ENCODE data around the gene PAGE4. TPM values are rescaled to one million over a fixed set of nuclear protein-coding genes. Genes with fewer than 3 reads are reported as not detected.

PAGE4 gene, protein sequence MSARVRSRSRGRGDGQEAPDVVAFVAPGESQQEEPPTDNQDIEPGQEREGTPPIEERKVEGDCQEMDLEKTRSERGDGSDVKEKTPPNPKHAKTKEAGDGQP
- not detected for total RNA-seq

- no peaks in the 10 kb centered on the region for H3K9me3 Mint-ChIP-seq
- H3K27ac Mint-ChIP-seq = no peak within 1 kb of the TSS
- H3K27me3 Mint-ChIP-seq = peaks cover 15% of the 10 kb centered on the region
- H3K36me3 Mint-ChIP-seq = no peaks in the 10 kb centered on the region
- no peak within 1 kb of the TSS for H3K4me3 Mint-ChIP-seq
- DNase-seq = no peak
- H3K4me1 Mint-ChIP-seq = no peaks in the 10 kb centered on the region
These were observed at the start of gene PAGE4 for GRCh38 chrX:49829016-49829415. TSS of gene PAGE4 (plus strand) at chrX:49829303. CDS start at chrX:49830429, 1,126 bp downstream.

DNA sequence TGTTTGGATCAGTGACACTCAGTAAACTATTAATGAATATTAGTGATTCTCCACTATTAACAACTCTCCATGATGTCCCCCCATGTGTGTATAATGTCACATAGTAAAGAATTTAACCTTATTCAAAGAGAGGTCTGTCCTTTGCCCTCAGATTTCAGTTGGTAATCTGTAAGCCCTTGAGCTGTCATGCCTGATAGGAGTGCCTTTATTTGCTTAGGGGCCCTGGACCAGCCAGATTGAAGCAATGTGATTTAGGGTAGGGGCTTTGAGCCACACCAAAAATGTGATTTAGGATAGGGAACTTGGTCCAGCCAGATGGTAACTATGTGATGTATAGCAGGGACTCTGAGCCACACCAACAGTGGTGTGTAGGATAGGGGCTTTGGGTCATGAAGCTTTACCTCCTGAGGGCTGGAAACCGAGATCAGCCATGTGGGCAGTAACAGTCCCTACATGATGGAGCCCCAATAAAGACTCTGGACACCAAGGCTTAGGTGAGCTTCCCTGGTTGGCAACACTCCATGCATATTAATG lies 44.3 kb upstream of the PAGE4 start:
- Mint-ChIP-seq H3K4me1 (no peaks in the 10 kb centered on the region), H3K9me3 (no peaks in the 10 kb centered on the region), H3K27ac (no peak overlapping the region), H3K36me3 (no peaks in the 10 kb centered on the region), H3K27me3 (no peaks in the 10 kb centered on the region), H3K4me3 (no peak overlapping the region)
- DNase-seq = no peak

DNA sequence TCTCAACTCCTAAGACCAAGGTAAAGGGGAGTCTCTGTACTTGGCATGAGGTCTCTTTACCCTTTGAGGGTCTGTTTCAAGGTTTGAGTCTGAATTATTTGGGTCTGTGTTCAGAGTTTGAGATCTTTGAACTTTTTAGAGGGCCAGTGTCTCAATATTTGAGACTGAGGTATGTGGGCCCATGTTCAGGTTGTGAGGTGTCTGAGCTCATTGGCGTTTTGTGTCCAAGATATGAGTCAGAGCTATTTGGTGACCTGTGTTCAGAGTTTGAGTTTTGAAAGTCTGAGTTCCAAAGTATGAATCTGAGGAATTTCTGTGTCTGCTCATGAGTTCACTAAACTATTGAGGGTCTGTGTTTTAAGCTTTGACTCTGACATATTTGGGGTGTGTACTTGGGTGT lies 36.7 kb upstream of the PAGE4 start:
- no peaks in the 10 kb centered on the region for H3K4me1 Mint-ChIP-seq
- no peak overlapping the region for H3K27ac Mint-ChIP-seq
- H3K4me3 Mint-ChIP-seq = no peak overlapping the region
- no peaks in the 10 kb centered on the region for H3K9me3 Mint-ChIP-seq
- DNase-seq = no peak
- H3K36me3 Mint-ChIP-seq = no peaks in the 10 kb centered on the region
- no peaks in the 10 kb centered on the region for H3K27me3 Mint-ChIP-seq

DNA sequence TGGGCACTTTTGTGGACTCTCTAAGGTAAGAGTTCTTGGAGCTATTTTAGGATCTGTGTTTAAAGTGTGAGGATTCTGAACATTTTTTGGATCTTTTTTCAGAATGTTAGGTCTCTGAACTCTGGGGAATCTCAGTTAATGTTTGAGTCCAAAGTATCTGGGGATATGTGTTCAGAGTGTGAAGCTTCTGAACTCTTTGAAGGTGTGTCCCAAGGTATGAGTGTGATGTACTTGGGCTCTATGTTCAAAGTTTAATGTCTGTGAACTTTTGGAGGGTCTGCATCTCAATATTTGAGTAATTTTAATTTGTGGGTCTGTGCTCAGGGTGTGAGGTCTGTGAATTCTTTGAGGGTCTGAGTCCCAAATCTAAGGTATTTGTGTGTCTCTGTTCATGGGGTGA lies 35.4 kb upstream of the PAGE4 start:
- Mint-ChIP-seq H3K27ac (no peak overlapping the region), H3K9me3 (peaks cover 2% of the 10 kb centered on the region), H3K4me1 (no peaks in the 10 kb centered on the region), H3K4me3 (no peak overlapping the region), H3K36me3 (no peaks in the 10 kb centered on the region), H3K27me3 (no peaks in the 10 kb centered on the region)
- no peak for DNase-seq

DNA sequence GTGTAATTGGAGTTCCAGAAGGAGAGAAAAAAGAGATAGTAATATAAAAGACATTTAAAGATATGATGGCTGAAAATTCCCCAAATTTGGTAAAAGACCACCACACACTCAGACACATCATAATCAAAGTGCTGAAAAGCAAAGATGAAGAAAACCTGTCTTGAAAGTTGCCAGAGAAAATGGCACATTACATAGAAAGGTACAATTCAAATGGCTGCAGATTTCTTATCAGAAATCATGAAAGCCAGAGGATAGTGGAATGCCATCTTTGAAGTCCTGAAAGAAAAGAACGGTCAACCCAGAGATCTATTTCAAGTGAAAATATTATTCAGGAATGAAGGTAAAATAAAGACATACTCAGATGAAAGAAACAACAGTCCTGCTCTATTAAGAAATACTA lies 29.3 kb upstream of the PAGE4 start:
- Mint-ChIP-seq H3K27ac (no peak overlapping the region), H3K36me3 (no peaks in the 10 kb centered on the region), H3K4me1 (no peaks in the 10 kb centered on the region), H3K9me3 (peaks cover 2% of the 10 kb centered on the region), H3K4me3 (no peak overlapping the region), H3K27me3 (no peaks in the 10 kb centered on the region)
- DNase-seq = no peak

- H3K36me3 Mint-ChIP-seq = no peaks in the 10 kb centered on the region
These were observed 19.0 kb upstream of the PAGE4 start for GRCh38 chrX:49809891-49810632.

GRCh38 chrX:49812177-49812576 lies 16.9 kb upstream of the PAGE4 start:
- no peaks in the 10 kb centered on the region for H3K36me3 Mint-ChIP-seq
- peaks cover 3% of the 10 kb centered on the region for H3K27me3 Mint-ChIP-seq
- peaks cover 6% of the 10 kb centered on the region for H3K9me3 Mint-ChIP-seq
- H3K4me1 Mint-ChIP-seq = no peaks in the 10 kb centered on the region
- no peak overlapping the region for H3K27ac Mint-ChIP-seq
- no peak for DNase-seq
- H3K4me3 Mint-ChIP-seq = no peak overlapping the region

More at GRCh38 chrX:49809891-49810632, 19.0 kb upstream of the PAGE4 start:
- H3K4me1 Mint-ChIP-seq = no peaks in the 10 kb centered on the region
- no peak for DNase-seq
- H3K27ac Mint-ChIP-seq = no peak overlapping the region
- no peak overlapping the region for H3K4me3 Mint-ChIP-seq
- peaks cover 14% of the 10 kb centered on the region for H3K9me3 Mint-ChIP-seq
- peaks cover 3% of the 10 kb centered on the region for H3K27me3 Mint-ChIP-seq

DNA sequence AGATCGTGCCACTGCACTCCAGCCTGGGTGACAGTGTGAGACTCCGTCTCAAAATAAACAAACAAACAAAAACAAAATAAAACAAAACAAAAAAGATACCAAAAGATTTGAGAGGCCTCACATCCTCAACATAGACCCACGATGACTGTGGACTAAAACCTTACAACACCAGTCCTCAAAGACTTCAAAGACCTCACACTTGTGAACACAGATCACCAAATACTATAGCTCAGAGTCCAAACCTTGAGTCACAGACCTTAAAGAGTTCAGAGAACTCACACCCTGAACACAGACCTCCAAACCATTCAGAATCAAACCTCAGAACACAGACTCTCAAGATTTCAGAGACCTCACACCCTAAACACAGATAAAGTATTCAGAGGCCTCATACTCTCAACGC lies 12.7 kb upstream of the PAGE4 start:
- Mint-ChIP-seq H3K4me3 (no peak overlapping the region), H3K27ac (no peak overlapping the region), H3K36me3 (no peaks in the 10 kb centered on the region)

DNA sequence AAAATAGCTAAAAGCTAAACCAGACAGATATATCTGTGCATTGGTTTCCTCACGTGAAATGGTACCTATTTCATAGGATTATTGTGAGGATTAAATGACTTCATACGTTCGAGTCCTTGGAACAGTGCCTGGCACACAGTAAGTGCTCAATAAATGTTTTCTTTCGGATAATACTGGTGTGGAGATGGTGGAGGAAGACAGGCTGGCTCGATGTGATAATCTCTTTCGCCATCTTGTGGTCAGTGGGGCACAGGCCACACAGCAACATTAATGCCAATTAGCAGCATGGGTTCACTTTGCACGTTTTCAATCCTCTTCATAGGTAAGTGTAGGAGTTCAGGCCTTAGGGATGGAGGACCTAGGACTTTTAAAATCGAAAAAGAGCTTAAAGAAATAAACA lies 9.3 kb downstream of the PAGE4 start:
- Mint-ChIP-seq H3K27ac (no peak overlapping the region), H3K27me3 (no peaks in the 10 kb centered on the region), H3K9me3 (no peaks in the 10 kb centered on the region), H3K4me1 (no peaks in the 10 kb centered on the region), H3K4me3 (no peak overlapping the region), H3K36me3 (no peaks in the 10 kb centered on the region)
- DNase-seq = no peak

More for the DNA sequence above, 12.7 kb upstream of the PAGE4 start:
- no peaks in the 10 kb centered on the region for H3K4me1 Mint-ChIP-seq
- H3K9me3 Mint-ChIP-seq = peaks cover 2% of the 10 kb centered on the region
- DNase-seq = no peak
- no peaks in the 10 kb centered on the region for H3K27me3 Mint-ChIP-seq

- Mint-ChIP-seq H3K27me3 (no peaks in the 10 kb centered on the region), H3K9me3 (no peaks in the 10 kb centered on the region)
These were observed 11.6 kb downstream of the PAGE4 start for GRCh38 chrX:49840679-49841078.

DNA sequence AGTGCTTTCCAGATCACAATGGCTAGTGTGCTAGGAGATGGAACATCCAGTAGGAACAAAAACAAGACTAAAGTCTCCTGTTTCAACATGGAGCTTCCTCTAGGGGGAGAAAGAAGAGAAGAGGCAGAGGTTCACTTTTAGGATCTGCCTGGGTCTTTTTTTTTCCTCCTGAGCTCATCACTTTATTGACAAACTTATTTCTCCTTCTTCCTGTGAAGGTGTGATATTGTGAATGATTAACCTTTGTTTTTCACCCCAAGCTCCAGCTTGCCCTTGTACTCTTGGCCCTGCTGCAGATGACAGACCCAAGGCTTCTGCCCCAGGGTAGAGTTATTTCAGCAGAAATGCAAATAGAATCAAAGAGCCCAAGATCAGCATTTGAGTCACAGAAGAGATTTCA lies 13.5 kb downstream of the PAGE4 start:
- no peak for DNase-seq
- Mint-ChIP-seq H3K27ac (no peak overlapping the region), H3K4me1 (no peaks in the 10 kb centered on the region), H3K36me3 (no peaks in the 10 kb centered on the region), H3K9me3 (no peaks in the 10 kb centered on the region), H3K4me3 (no peak overlapping the region), H3K27me3 (no peaks in the 10 kb centered on the region)

More at GRCh38 chrX:49840679-49841078, 11.6 kb downstream of the PAGE4 start:
- Mint-ChIP-seq H3K4me3 (no peak overlapping the region), H3K4me1 (no peaks in the 10 kb centered on the region), H3K27ac (no peak overlapping the region), H3K36me3 (no peaks in the 10 kb centered on the region)
- peak; percentile 61 for DNase-seq

DNA sequence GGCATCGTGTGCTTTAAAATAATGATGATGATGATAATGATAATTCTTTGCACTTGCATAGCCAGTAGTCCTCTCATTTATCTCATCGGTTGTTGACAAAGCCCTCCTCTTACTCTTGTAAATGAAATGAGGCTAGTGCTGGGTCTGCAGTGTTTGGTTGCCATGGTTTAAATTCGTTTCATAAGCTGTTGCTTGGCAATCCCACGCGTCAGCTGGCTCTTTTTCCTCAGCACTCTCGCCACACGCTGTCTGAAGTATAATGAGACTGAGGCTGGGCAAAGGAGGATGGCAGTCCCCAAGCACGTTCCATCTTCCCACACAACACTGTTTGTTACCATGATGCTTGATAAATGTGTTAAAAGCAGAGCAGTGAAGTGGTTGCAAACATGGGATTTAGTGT lies 15.5 kb downstream of the PAGE4 start:
- no peaks in the 10 kb centered on the region for H3K36me3 Mint-ChIP-seq
- H3K4me3 Mint-ChIP-seq = no peak overlapping the region
- H3K27ac Mint-ChIP-seq = no peak overlapping the region
- H3K27me3 Mint-ChIP-seq = no peaks in the 10 kb centered on the region
- no peak for DNase-seq
- no peaks in the 10 kb centered on the region for H3K4me1 Mint-ChIP-seq
- H3K9me3 Mint-ChIP-seq = peaks cover 2% of the 10 kb centered on the region

DNA sequence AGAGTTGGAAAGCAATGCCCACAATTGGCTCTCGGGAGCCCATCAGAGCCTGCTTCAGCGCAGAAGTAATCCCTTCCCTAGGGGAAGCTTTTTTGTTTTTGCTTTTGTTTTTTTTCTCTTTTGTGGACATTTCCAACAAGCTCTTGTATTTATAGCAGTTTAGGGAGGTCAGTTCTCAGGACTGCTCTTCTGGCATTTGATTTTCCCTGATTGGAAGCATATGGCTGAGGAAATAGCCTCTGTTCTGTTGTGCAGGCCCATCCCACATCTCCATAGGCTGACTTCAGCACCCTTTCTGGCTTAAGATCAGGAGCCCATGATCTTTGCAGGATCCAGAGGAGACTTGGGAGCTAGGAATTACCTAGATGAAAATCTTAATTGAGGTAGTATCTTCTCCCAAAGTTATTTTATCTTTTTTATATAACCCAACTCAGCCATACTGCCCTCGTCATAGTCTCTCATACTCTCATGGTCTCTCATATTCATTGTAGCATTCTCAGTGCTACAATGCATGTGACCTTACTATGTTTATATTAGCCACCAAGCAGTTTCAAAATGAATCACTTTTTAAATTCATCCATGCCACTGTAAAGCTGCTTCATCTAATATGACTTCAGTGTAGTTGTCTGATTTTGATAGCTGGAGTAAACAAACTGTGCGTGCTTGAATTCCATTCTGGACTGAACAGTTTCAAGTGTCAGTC lies 16.7 kb downstream of the PAGE4 start:
- Mint-ChIP-seq H3K4me3 (no peak overlapping the region), H3K27ac (no peak overlapping the region), H3K27me3 (no peaks in the 10 kb centered on the region), H3K4me1 (no peaks in the 10 kb centered on the region), H3K36me3 (no peaks in the 10 kb centered on the region), H3K9me3 (peaks cover 2% of the 10 kb centered on the region)
- no peak for DNase-seq

DNA sequence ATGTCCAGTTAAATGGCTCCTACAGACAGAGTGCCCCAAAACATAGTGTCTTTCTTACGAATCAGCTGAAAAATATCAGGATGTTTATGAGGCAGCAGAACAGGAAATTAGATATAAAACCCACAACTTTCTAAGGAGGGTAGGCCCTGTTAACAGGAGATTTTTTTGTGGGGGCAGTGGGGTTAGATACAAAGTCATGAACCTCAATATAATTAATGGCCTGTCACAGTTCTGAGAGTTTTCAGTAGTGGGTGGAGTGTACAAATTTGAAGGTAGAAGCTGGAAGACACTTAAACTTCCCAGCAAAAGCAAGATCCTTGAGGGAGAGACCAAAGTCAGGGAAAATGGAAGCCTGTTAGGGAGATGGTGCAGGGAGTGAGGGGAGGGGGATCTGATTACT lies 17.4 kb downstream of the PAGE4 start:
- Mint-ChIP-seq H3K4me3 (no peak overlapping the region), H3K9me3 (peaks cover 2% of the 10 kb centered on the region), H3K36me3 (no peaks in the 10 kb centered on the region), H3K27ac (no peak overlapping the region), H3K4me1 (no peaks in the 10 kb centered on the region), H3K27me3 (no peaks in the 10 kb centered on the region)
- no peak for DNase-seq

DNA sequence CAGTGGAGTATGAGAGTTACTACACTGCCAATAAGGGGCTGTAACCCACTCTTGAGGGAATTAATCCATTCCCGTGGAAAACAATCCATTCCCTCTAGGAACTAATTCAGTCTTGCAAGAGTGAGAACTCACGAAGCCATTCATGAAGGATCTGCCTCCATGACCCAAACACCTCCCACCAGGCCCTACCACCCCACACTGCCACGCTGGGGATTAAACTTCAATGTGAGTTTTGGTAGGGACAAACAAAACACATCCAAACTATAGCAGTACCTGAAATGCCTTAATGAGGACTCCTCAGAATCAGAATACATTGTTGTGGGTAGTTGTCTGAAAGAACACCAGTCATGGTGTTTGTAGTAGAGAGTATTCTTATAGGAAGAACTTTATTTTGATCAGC lies 19.2 kb downstream of the PAGE4 start:
- Mint-ChIP-seq H3K27me3 (no peaks in the 10 kb centered on the region), H3K27ac (no peak overlapping the region), H3K4me1 (no peaks in the 10 kb centered on the region), H3K4me3 (no peak overlapping the region), H3K9me3 (peaks cover 2% of the 10 kb centered on the region), H3K36me3 (no peaks in the 10 kb centered on the region)
- no peak for DNase-seq

All from activated naive CD8-positive, alpha-beta T cell treated with anti-CD3 and anti-CD28 coated beads for 36 hours (primary cell).